Endodermal cell (in vitro differentiated cells): Measurements from ENCODE around the gene DOCK2. TPM values are rescaled to one million over a fixed set of nuclear protein-coding genes. Genes with fewer than 3 reads are reported as not detected.

Experiments used
- DNase-seq: peaks from one replicate; pipeline ENCODE4 v3.0.0-alpha.2; 2017
- H3K27ac ChIP-seq: 2 replicates; pipeline ENCODE4 v1.5.1; 2013; ENCODE audit warnings: mild to moderate bottlenecking, low read depth, low read length, moderate library complexity
- H3K27me3 ChIP-seq: 2 replicates; pipeline ENCODE4 v1.6.1; 2013; ENCODE audit warnings: mild to moderate bottlenecking, low read length, moderate library complexity; ENCODE audit not compliant: insufficient read depth, control insufficient read depth, poor library complexity, severe bottlenecking
- H3K36me3 ChIP-seq: 2 replicates; pipeline ENCODE4 v1.7.0; 2013; ENCODE audit warnings: mild to moderate bottlenecking, low read length, moderate library complexity; ENCODE audit not compliant: control insufficient read depth, insufficient read depth
- H3K4me1 ChIP-seq: one replicate; pipeline ENCODE4 v1.7.0; 2013; ENCODE audit warnings: low read length; ENCODE audit not compliant: control insufficient read depth, insufficient read depth
- H3K4me3 ChIP-seq: 2 replicates; pipeline ENCODE4 v1.5.1; 2013; ENCODE audit warnings: mild to moderate bottlenecking, low read length, moderate library complexity
- H3K9ac ChIP-seq: 2 replicates; pipeline ENCODE4 v1.6.1; 2013; ENCODE audit warnings: mild to moderate bottlenecking, low read length, moderate library complexity; ENCODE audit not compliant: poor library complexity, severe bottlenecking; ENCODE audit errors: extremely low read depth
- H3K9me3 ChIP-seq: 2 replicates; pipeline ENCODE4 v1.6.1; 2013; ENCODE audit warnings: mild to moderate bottlenecking, low read length, moderate library complexity; ENCODE audit not compliant: control insufficient read depth
- H3K27ac Mint-ChIP-seq: 2 replicates; pipeline ENCODE4 v1.8.0; 2020; ENCODE audit warnings: mixed read lengths
- H3K27me3 Mint-ChIP-seq: 2 replicates; pipeline ENCODE4 v1.8.0; 2021; ENCODE audit warnings: mild to moderate bottlenecking, mixed read lengths; ENCODE audit not compliant: insufficient read depth
- H3K36me3 Mint-ChIP-seq: 2 replicates; pipeline ENCODE4 v1.8.0; 2020; ENCODE audit warnings: low read depth, mixed read lengths
- H3K4me1 Mint-ChIP-seq: 2 replicates; pipeline ENCODE4 v1.8.0; 2020; ENCODE audit warnings: mixed read lengths
- H3K4me3 Mint-ChIP-seq: 2 replicates; pipeline ENCODE4 v1.8.0; 2020; ENCODE audit warnings: mild to moderate bottlenecking, moderate library complexity, mixed read lengths
- H3K9me3 Mint-ChIP-seq: 2 replicates; pipeline ENCODE4 v1.8.0; 2020; ENCODE audit warnings: mild to moderate bottlenecking, mixed read lengths
- CTCF ChIP-seq: fragments of 200-600 bp; sonication (generic); conservative IDR thresholded peaks from 2 replicates; pipeline ENCODE4 v1.5.0; 2021; ENCODE audit warnings: antibody characterized with exemption, mild to moderate bottlenecking
- WGBS, 2 experiments: methylation state at CpG; one replicate each; pipeline versions ENCODE4 v1.1.5 to v1.1.7; 2013; ENCODE audit warnings: missing lambda C conversion rate in 2 of 2, mixed read lengths in 1 of 2; ENCODE audit not compliant: insufficient coverage in 1 of 2, insufficient read length in 1 of 2; 5-methylcytosine and 5-hydroxymethylcytosine counted together
- total RNA-seq, 2 donors: library from RNA; stranded (reverse); fragmentation: NEBNext Ultra II Directional in 1 of 2; extraction: Animal tissue kit (Norgen Biotek cat#: 25700) in 1 of 2; gene quantifications; 2 replicates in 1 of 2; 3 replicates in 1 of 2; pipeline ENCODE4 v1.2.1, GENCODE V29; 2021

Gene DOCK2
- total RNA-seq, 2 donors from 2014 or later, result 2.6 to 3.9 TPM

GRCh38 chr5:169629847-169630548, 7.1 kb upstream of the DOCK2 start:
- Mint-ChIP-seq H3K36me3 (no peaks in the 10 kb centered on the region), H3K27ac (no peak overlapping the region), H3K27me3 (peaks cover 1% of the 10 kb centered on the region), H3K4me3 (no peak overlapping the region), H3K9me3 (peaks cover 4% of the 10 kb centered on the region), H3K4me1 (no peaks in the 10 kb centered on the region)
- Histone ChIP-seq H3K27ac (no peak overlapping the region), H3K4me1 (no peaks in the 10 kb centered on the region), H3K9me3 (peaks cover 6% of the 10 kb centered on the region), H3K36me3 (no peaks in the 10 kb centered on the region), H3K27me3 (no peaks in the 10 kb centered on the region), H3K9ac (no peak overlapping the region), H3K4me3 (no peak overlapping the region)
- WGBS, 2 experiments, result 81 to 88% methylated on average over 2 to 6 of the region's 6 CpGs
- TF ChIP-seq CTCF, result no peak
- no peak for DNase-seq

GRCh38 chr5:169631360-169631759, 5.7 kb upstream of the DOCK2 start:
- Histone ChIP-seq H3K9ac (no peak overlapping the region), H3K27ac (no peak overlapping the region), H3K36me3 (no peaks in the 10 kb centered on the region), H3K9me3 (peaks cover 11% of the 10 kb centered on the region), H3K4me3 (no peak overlapping the region), H3K27me3 (peaks cover under 1% of the 10 kb centered on the region), H3K4me1 (no peaks in the 10 kb centered on the region)
- Mint-ChIP-seq H3K9me3 (peaks cover 4% of the 10 kb centered on the region), H3K4me1 (no peaks in the 10 kb centered on the region), H3K36me3 (no peaks in the 10 kb centered on the region), H3K27ac (no peak overlapping the region), H3K4me3 (no peak overlapping the region), H3K27me3 (peaks cover 8% of the 10 kb centered on the region)
- 89% methylated on average over 4 of the region's 4 CpGs; no CpG with 5 or more reads in 1 of the 2 experiments for WGBS, 2 experiments
- DNase-seq, result no peak
- TF ChIP-seq CTCF, result no peak

- no peak overlapping the region for H3K9ac ChIP-seq
- no peaks in the 10 kb centered on the region for H3K36me3 Mint-ChIP-seq
- H3K27me3 Mint-ChIP-seq, result peaks cover 24% of the 10 kb centered on the region
- no peaks in the 10 kb centered on the region for H3K4me1 ChIP-seq
- no peak overlapping the region for H3K4me3 Mint-ChIP-seq
- no peak for TF ChIP-seq CTCF
- H3K27me3 ChIP-seq, result peaks cover 13% of the 10 kb centered on the region
- peaks cover 4% of the 10 kb centered on the region for H3K9me3 Mint-ChIP-seq
- peaks cover 12% of the 10 kb centered on the region for H3K9me3 ChIP-seq
- 86 to 90% methylated on average over 1 of the region's 1 CpG for WGBS, 2 experiments
- no peak overlapping the region for H3K27ac Mint-ChIP-seq
- no peaks in the 10 kb centered on the region for H3K4me1 Mint-ChIP-seq
- H3K27ac ChIP-seq, result no peak overlapping the region
- H3K4me3 ChIP-seq, result no peak overlapping the region
- no peaks in the 10 kb centered on the region for H3K36me3 ChIP-seq
- DNase-seq, result no peak
These were observed 4.1 kb upstream of the DOCK2 start for GRCh38 chr5:169632946-169633345.
